ENCODE results near the gene TBC1D16. TPM values are rescaled to one million over a fixed set of nuclear protein-coding genes. Genes with fewer than 3 reads are reported as not detected.

The TBC1D16 gene
- total and polyA plus RNA-seq, 7 donors, result 1.7 to 11.4 (median 6.5) TPM

DNA sequence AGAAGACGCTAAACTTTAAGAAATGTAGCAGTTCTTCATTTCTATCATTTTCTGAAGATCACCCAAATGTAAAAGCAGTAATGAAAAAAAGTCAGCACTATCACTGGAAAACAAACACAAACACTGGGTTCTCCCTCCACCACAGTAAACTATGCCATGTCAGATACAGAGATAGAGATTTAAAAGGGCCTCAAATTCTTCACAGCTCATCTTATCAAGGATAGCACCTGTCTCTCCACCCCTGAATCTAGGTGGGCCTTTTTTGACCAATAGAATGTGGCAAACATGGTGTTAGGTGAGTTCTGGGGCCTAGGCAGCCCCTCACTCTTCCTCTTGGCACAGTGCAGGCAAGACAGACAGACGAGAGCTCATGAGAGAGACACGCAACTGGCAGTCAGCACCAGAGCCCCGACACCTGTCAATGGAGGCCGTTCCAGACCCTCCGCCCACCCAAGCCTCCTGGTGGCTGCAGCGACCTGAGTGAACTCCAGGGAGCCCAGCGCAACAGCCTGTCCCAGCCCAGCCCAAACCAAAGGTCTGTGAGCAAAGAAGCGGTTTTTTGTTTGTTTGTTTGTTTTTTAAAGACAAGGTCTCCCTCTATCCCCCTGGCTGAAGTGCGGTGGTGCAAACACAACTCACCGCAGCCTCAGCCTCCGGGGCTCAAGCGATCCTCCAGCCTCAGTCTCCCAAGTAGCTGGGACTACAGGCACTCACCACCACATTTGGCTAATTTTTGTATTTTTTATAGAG is 79.8 kb downstream of the TBC1D16 start:
- ATAC-seq (no peak), DNase-seq (peak in 1 of 2 donors; percentile 16)
- H3K27me3 ChIP-seq (ENCODE audit: insufficient read depth in 3 of 3, low read length in 2 of 3), result peaks cover 0 to 3% (median 0%) of the 10 kb centered on the region in 3 donors
- intact Hi-C loops (cut with DNase I), result no loop called here
- TF ChIP-seq, protein P1, sequence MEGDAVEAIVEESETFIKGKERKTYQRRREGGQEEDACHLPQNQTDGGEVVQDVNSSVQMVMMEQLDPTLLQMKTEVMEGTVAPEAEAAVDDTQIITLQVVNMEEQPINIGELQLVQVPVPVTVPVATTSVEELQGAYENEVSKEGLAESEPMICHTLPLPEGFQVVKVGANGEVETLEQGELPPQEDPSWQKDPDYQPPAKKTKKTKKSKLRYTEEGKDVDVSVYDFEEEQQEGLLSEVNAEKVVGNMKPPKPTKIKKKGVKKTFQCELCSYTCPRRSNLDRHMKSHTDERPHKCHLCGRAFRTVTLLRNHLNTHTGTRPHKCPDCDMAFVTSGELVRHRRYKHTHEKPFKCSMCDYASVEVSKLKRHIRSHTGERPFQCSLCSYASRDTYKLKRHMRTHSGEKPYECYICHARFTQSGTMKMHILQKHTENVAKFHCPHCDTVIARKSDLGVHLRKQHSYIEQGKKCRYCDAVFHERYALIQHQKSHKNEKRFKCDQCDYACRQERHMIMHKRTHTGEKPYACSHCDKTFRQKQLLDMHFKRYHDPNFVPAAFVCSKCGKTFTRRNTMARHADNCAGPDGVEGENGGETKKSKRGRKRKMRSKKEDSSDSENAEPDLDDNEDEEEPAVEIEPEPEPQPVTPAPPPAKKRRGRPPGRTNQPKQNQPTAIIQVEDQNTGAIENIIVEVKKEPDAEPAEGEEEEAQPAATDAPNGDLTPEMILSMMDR (IDR thresholded peaks at IDR 0.05), result no peak
- H3K4me1 ChIP-seq, result no peaks in the 10 kb centered on the region
- WGBS, 3 donors, result 87 to 90% (median 88%) methylated on average over 13 of the region's 13 CpGs
- H3K9me3 ChIP-seq, result no peaks in the 10 kb centered on the region
- H3K36me3 ChIP-seq (ENCODE audit: insufficient read depth in 1 of 2, low read depth in 1 of 2), result no peaks in the 10 kb centered on the region
- no peak overlapping the region for H3K27ac ChIP-seq
- H3K4me3 ChIP-seq, result no peak overlapping the region

DNA sequence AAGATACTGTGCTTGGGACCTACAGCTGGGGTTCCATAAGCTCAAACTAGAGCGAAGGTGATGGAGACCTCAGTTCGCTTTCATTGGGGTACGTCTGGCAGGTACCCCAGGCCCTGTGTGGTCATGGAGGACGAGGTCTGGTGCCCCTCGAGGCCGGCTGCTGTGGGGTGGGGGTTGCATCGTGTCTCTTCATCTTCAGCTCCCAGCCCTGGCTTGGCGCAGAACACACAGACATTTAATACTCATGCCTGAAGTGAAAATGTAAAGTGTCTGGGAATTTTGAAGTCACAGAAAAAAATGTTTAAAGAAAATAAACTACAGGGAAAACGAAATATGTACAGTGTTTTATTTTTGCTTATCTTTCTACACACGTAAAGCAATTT is 80.5 kb downstream of the TBC1D16 start:
- 89 to 93% (median 90%) methylated on average over 10 of the region's 10 CpGs for WGBS, 3 donors

DNA sequence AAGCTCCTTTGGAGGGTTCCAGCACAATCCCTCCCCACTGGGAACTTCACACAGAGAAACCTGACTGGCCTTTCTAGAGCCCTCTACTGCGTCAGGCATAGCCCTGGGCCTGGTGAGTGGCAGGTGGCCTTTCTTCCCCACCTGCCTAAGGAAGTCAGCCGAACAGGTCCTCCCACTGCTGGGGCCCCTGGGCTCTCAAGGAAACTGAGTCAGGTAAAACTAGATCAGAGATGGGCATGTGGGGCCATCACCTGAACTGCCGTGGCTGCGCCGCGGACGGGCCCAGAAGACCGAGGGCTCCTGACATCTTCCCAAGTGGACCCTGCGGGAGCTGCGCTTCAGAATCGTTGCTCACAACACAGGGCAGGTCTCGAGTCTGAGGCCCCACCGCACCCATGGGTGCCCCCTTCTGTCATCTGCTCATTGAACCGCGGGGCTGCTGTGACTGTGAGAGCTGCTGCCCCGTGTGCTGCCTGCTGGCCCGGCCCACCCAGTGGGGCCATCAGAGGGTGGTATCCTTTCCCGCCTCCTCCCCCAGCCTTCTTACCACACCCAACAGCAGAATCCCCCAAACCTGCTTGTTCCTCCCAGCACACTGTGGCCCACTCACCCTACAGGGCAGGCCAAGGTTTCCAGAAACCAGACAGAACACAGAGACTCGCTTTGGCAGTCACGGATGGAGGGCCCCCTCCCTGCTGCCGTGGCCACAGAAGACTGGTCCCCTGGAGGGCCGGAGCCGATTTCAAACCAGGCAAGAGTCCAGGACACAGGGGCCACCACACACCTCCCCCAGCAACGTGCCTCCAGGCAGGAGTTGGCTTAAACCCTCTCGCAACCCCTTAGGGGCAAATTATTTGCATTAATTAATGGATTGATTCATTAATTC is 81.1 kb downstream of the TBC1D16 start:
- Histone ChIP-seq H3K27me3 (ENCODE audit: insufficient read depth in 3 of 3, low read length in 2 of 3) (peaks cover 0 to 3% (median 0%) of the 10 kb centered on the region in 3 donors), H3K9me3 (no peaks in the 10 kb centered on the region), H3K4me3 (no peak overlapping the region), H3K36me3 (ENCODE audit: insufficient read depth in 1 of 2, low read depth in 1 of 2) (no peaks in the 10 kb centered on the region), H3K27ac (no peak overlapping the region), H3K4me1 (no peaks in the 10 kb centered on the region)
- DNase-seq (peak in 1 of 2 donors; percentile 34), ATAC-seq (no peak)
- intact Hi-C loops (cut with DNase I), result no loop called here
- WGBS, 3 donors, result 89 to 90% (median 90%) methylated on average over 25 of the region's 25 CpGs
- TF ChIP-seq, protein P1 (IDR thresholded peaks at IDR 0.05), result no peak

More for the DNA sequence above, 80.5 kb downstream of the TBC1D16 start:
- Histone ChIP-seq H3K27me3 (ENCODE audit: insufficient read depth in 3 of 3, low read length in 2 of 3) (peaks cover 0 to 3% (median 0%) of the 10 kb centered on the region in 3 donors), H3K4me1 (no peaks in the 10 kb centered on the region), H3K27ac (no peak overlapping the region), H3K4me3 (no peak overlapping the region), H3K9me3 (no peaks in the 10 kb centered on the region), H3K36me3 (ENCODE audit: insufficient read depth in 1 of 2, low read depth in 1 of 2) (no peaks in the 10 kb centered on the region)
- peak in 1 of 2 donors; percentile 19 for DNase-seq
- intact Hi-C loops (cut with DNase I), result no loop called here
- ATAC-seq, result no peak
- TF ChIP-seq, protein P1 (IDR thresholded peaks at IDR 0.05), result no peak

DNA sequence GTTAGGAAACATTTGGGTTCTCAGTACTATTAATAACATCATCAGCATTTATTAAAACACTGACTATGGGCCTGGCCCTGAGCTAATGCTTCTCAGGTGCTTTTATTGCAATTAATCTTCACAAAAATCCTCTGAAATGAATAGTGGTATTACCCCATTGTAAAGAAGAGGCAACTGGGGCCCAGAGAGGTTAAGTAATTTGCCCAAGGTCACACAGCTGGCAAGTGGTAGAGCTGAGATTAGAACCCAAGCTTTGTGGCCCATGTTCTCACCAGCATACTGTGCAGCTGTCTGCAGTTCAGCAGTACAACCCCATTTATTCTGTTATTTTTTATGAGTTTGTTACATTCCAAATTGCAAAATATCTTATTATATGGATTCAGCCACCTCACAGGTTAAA is 82.3 kb downstream of the TBC1D16 start:
- intact Hi-C loops (cut with DNase I), result no loop called here
- H3K9me3 ChIP-seq, result no peaks in the 10 kb centered on the region
- H3K4me3 ChIP-seq, result no peak overlapping the region
- TF ChIP-seq, protein P1 (IDR thresholded peaks at IDR 0.05), result no peak
- DNase-seq (no peak), ATAC-seq (no peak)
- no peak overlapping the region for H3K27ac ChIP-seq
- H3K4me1 ChIP-seq, result no peaks in the 10 kb centered on the region
- H3K27me3 ChIP-seq (ENCODE audit: insufficient read depth in 3 of 3, low read length in 2 of 3), result peaks cover 0 to 3% (median 0%) of the 10 kb centered on the region in 3 donors
- no peaks in the 10 kb centered on the region for H3K36me3 ChIP-seq (ENCODE audit: insufficient read depth in 1 of 2, low read depth in 1 of 2)
